ENCODE results near the gene HIBCH.

GRCh38 chr2:190328573-190329147 is 9.0 kb upstream of the HIBCH start:
- TF ChIP-seq SIN3A (IDR thresholded peaks at IDR 0.05; ENCODE audit: borderline replicate concordance in 2 of 2, control insufficient read depth in 1 of 2, low read depth in 2 of 2, low read length in 2 of 2) = no peak
- TF ChIP-seq, protein P1, sequence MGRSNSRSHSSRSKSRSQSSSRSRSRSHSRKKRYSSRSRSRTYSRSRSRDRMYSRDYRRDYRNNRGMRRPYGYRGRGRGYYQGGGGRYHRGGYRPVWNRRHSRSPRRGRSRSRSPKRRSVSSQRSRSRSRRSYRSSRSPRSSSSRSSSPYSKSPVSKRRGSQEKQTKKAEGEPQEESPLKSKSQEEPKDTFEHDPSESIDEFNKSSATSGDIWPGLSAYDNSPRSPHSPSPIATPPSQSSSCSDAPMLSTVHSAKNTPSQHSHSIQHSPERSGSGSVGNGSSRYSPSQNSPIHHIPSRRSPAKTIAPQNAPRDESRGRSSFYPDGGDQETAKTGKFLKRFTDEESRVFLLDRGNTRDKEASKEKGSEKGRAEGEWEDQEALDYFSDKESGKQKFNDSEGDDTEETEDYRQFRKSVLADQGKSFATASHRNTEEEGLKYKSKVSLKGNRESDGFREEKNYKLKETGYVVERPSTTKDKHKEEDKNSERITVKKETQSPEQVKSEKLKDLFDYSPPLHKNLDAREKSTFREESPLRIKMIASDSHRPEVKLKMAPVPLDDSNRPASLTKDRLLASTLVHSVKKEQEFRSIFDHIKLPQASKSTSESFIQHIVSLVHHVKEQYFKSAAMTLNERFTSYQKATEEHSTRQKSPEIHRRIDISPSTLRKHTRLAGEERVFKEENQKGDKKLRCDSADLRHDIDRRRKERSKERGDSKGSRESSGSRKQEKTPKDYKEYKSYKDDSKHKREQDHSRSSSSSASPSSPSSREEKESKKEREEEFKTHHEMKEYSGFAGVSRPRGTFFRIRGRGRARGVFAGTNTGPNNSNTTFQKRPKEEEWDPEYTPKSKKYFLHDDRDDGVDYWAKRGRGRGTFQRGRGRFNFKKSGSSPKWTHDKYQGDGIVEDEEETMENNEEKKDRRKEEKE (IDR thresholded peaks at IDR 0.05; ENCODE audit: borderline replicate concordance in 1 of 2, control insufficient read depth in 1 of 2, low read depth in 2 of 2, low read length in 1 of 2) = no peak
- TF ChIP-seq POLR2AphosphoS2 (IDR thresholded peaks at IDR 0.05; ENCODE audit: low read length) = no peak
- no peak for TF ChIP-seq EP300 (IDR thresholded peaks at IDR 0.05; ENCODE audit: low read length)
- no peak for TF ChIP-seq RAD51 (IDR thresholded peaks at IDR 0.05; ENCODE audit: borderline replicate concordance, low read depth)
- TF ChIP-seq, protein P2, sequence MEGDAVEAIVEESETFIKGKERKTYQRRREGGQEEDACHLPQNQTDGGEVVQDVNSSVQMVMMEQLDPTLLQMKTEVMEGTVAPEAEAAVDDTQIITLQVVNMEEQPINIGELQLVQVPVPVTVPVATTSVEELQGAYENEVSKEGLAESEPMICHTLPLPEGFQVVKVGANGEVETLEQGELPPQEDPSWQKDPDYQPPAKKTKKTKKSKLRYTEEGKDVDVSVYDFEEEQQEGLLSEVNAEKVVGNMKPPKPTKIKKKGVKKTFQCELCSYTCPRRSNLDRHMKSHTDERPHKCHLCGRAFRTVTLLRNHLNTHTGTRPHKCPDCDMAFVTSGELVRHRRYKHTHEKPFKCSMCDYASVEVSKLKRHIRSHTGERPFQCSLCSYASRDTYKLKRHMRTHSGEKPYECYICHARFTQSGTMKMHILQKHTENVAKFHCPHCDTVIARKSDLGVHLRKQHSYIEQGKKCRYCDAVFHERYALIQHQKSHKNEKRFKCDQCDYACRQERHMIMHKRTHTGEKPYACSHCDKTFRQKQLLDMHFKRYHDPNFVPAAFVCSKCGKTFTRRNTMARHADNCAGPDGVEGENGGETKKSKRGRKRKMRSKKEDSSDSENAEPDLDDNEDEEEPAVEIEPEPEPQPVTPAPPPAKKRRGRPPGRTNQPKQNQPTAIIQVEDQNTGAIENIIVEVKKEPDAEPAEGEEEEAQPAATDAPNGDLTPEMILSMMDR (IDR thresholded peaks at IDR 0.05 in 2 of 3, conservative IDR thresholded peaks at IDR 0.05 in 1 of 3; ENCODE audit: insufficient read depth in 2 of 3, low read depth in 1 of 3, low read length in 3 of 3) = peak in 1 of 3 experiments; percentile 39; a peak in 1 of 6 replicates

All from K562 (cell line).